WI38 (cell line): ENCODE results near the gene CHST13.

Experiments used
- H3K4me3 ChIP-seq: 2 replicates; pipeline ENCODE4 v1.5.1; 2011; ENCODE audit warnings: low read depth, mild to moderate bottlenecking, control low read depth, low read length
- TF ChIP-seq, protein P1 (sequence below): IDR thresholded peaks from 2 replicates; pipeline ENCODE4 v1.5.1; 2012; ENCODE audit warnings: low read depth, mild to moderate bottlenecking, control low read depth, low read length

Gene CHST13

DNA sequence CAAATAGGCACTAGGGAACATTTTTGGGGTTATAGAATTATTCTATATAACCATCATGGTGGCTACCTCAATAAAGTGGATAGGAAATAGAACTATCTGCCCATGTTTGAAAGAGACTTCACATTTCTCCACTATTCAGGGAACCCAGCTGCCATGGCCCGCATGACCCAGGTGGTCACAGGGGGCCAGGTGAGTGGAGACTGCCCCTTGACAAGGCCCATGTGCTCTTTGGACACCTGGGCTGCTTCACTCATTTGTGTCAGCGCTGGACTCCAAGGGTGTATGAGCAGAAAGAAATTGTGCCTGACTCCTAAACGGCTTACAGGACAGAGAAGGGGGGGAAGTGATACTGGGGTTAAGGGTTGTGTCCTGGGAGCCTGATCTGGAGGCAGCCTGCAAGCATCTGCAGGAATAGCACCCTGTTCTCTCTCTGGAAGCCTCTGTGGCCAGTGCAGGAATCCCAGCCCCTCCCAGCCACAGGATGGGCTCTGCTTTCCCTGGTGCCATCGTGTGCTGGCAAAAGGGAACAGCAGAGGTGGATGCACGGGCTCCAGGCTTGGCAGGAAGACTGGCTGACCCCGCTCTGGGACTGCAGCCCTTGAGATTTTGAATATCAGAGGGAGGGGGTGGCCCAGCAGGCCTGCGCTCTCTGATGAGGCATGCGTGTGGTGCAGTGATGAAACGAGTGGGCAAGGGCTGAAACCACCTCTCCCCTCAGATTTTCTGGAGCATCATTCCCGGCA is 43.9 kb downstream of the CHST13 start:
- TF ChIP-seq, protein P1, sequence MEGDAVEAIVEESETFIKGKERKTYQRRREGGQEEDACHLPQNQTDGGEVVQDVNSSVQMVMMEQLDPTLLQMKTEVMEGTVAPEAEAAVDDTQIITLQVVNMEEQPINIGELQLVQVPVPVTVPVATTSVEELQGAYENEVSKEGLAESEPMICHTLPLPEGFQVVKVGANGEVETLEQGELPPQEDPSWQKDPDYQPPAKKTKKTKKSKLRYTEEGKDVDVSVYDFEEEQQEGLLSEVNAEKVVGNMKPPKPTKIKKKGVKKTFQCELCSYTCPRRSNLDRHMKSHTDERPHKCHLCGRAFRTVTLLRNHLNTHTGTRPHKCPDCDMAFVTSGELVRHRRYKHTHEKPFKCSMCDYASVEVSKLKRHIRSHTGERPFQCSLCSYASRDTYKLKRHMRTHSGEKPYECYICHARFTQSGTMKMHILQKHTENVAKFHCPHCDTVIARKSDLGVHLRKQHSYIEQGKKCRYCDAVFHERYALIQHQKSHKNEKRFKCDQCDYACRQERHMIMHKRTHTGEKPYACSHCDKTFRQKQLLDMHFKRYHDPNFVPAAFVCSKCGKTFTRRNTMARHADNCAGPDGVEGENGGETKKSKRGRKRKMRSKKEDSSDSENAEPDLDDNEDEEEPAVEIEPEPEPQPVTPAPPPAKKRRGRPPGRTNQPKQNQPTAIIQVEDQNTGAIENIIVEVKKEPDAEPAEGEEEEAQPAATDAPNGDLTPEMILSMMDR, result no peak
- no peak overlapping the region for H3K4me3 ChIP-seq

DNA sequence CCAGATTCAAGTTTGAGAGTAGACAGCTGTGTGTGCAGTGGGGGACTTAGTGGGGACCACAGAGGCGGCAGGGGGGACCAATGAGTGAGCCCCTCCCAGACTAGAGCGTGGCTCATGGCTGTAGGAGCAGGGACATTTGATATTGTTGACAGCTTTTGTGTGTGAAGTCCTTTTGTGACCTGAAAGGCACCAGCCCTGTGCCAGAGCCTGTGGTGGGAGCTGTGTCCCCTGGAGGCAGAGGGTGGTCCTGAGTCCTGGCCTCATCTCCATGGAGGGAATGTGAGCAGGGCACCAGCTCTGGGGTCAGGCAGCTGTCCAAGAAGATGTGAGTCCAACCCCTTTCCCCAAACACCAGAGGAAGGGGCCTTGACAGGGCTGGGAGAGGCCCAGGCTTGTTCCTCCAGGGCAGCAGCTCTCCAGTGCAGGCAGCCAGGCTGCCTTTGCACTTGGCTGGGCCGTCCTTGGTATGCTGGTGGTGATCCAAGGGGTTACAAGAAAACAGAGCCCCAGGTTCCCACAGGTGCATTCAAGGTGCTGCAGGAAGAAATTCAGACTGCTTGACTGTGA is 44.9 kb downstream of the CHST13 start:
- TF ChIP-seq, protein P1, result no peak
- no peak overlapping the region for H3K4me3 ChIP-seq

DNA sequence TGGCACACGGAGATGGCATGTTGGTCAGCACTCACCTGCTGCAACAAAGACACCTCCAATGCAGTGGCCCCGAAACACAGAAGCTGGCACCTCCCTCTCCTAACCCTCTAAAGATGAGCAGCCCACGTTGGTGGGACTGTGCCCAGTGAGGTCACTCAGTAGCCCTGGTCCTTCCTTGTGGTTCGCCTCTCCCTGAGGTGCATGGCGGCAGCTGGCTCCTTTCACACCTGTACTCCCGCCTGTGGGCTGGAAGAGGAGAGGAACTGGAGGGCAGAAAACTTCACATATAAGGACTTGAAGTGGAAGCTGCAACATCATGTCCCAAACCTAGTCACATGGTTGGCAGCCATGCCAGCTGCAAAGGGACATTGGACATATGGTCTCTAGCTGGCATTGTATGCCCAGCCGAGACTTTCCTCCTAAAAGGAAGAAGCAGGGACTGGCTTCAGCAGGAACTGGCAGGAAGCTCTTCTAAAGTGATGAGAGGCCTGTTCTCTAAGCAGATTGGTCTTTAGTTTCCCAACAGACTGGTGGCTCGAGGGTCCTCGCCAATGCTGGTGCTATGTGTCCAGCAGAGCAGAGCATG is 45.5 kb downstream of the CHST13 start:
- TF ChIP-seq, protein P1, result no peak
- no peak overlapping the region for H3K4me3 ChIP-seq

DNA sequence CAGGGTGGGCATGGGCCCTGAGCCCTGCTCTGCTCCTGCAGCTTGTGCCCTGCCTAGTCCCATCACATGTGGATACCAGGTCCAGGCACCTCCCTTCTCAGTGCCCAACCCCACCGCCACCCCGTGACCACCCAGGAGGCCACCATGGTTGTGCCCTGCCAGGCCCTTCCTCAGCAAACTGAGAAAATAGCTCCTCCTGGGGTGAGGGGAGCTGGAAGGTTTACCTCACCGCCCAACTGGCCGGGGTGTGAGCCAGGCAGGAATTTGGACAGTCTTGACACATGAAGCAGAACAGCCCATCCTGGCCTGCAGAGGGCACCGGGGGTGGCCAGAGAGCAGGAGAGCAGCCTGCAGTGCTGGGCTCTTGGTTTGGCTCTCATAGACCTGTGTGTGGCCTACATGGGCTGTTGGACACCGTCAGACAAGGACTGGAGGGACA is 46.2 kb downstream of the CHST13 start:
- TF ChIP-seq, protein P1, result no peak
- H3K4me3 ChIP-seq, result no peak overlapping the region

DNA sequence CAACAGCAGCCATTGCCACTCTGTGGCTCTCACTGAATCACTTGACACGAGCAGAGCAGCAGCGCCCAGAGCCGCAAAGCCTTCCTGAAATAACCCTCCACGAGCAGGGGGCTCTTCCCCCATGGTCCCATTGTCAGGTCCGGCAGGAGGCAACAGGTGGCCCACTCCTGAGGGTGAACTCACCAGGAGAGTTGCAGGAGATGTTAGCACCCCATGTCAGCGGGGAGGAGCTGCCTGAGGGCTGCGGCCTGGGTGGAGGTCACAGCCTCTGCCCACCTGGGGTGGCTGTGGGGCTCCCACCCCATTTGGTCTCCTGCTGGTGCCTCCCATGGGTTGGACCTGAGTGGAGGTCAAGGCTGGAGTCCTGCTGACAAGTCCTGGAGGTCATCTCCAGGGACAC is 47.1 kb downstream of the CHST13 start:
- TF ChIP-seq, protein P1, result no peak
- no peak overlapping the region for H3K4me3 ChIP-seq

DNA sequence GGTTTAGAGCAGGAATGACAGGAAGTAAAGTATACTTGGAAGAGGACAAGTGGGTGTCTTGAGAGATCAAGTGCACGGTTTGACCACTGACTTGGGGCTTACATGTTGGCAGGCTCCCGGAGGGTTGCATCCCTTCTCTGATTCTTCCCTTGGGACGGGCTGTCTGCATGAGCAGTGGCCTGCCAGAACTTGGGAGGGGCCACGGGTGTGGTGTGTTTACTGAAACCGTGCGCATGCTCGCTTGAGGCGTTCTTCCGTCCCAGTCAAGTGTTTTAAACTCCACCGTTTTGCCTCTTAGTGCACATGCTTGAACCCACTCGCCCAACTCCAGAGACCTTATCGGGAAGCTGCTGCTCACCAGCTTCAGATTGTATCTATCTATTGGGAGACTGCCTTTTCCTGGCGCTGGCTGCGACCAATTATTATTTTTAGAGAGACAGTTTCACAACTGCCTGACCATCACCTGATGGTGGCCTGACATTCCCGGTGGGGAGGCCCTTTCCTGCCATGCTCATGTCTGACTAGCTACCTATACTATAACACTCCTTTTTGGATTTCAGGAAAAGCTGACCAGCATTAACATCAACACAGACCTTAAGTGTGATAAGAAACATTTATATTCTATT is 49.6 kb downstream of the CHST13 start:
- no peak overlapping the region for H3K4me3 ChIP-seq

More for the DNA sequence above, 49.6 kb downstream of the CHST13 start:
- TF ChIP-seq, protein P1, result no peak
